SK-N-SH (cell line): Measurements from ENCODE around the gene SATB1. TPM values are rescaled to one million over a fixed set of nuclear protein-coding genes. Genes with fewer than 3 reads are reported as not detected.

Experiments
- CTCF ChIA-PET: fragments of 300-600, 350-600 bp; formaldehyde crosslinking; extraction: SDS; loops from one replicate; lab custom pipeline; 2021; lab: Yijun Ruan, JAX
- POLR2A ChIA-PET: fragments of 350-600 bp; sonication (Branson Sonifier 250); formaldehyde crosslinking; extraction: SDS; loops from one replicate; lab custom pipeline; 2020; ENCODE audit warnings: antibody characterized with exemption, inconsistent platforms; lab: Yijun Ruan, JAX
- DNase-seq: peaks from one replicate; pipeline ENCODE4 v3.0.0; 2012
- H2AFZ ChIP-seq: fragments of 200-600 bp; sonication (generic); 2 replicates; pipeline ENCODE4 v1.8.1; 2016; ENCODE audit warnings: antibody characterized with exemption, mild to moderate bottlenecking, low read depth
- H3F3A ChIP-seq: fragments of 200-600 bp; sonication (generic); replicated peaks from 2 replicates; pipeline ENCODE3; 2016; ENCODE audit warnings: antibody characterized with exemption, mild to moderate bottlenecking; ENCODE audit not compliant: insufficient read depth
- H3K27ac ChIP-seq, 2 experiments: fragments of 200-500 bp in 1 of 2; fragments of 200-600 bp in 1 of 2; sonication (Bioruptor generic) in 1 of 2; sonication (generic), shearing (Covaris generic) in 1 of 2; 2 replicates each; pipeline versions ENCODE4 v1.5.1 to v1.6.1; 2014 to 2016; ENCODE audit warnings: low read depth in 2 of 2, inconsistent platforms in 1 of 2, low read length in 1 of 2, mild to moderate bottlenecking in 1 of 2, mixed read lengths in 1 of 2
- H3K27me3 ChIP-seq: fragments of 200-600 bp; sonication (generic), shearing (Covaris generic); 2 replicates; pipeline ENCODE4 v1.6.1; 2016; ENCODE audit warnings: mixed run types; ENCODE audit not compliant: insufficient read depth
- H3K36me3 ChIP-seq, 2 experiments: fragments of 200-500 bp in 1 of 2; fragments of 200-600 bp in 1 of 2; sonication (Bioruptor generic) in 1 of 2; sonication (generic) in 1 of 2; replicated peaks in 1 of 2; 2 replicates each; pipeline versions ENCODE3 to v1.5.1; 2014 to 2016; ENCODE audit warnings: low read length in 1 of 2, mild to moderate bottlenecking in 1 of 2; ENCODE audit not compliant: insufficient read depth in 2 of 2, control insufficient read depth in 1 of 2
- H3K4me1 ChIP-seq, 2 experiments: fragments of 200-500 bp in 1 of 2; fragments of 200-600 bp in 1 of 2; sonication (Bioruptor generic) in 1 of 2; sonication (generic), shearing (Covaris generic) in 1 of 2; 2 replicates each; pipeline versions ENCODE4 v1.5.1 to v1.6.1; 2014 to 2016; ENCODE audit warnings: low read depth in 1 of 2, low read length in 1 of 2, mixed run types in 1 of 2; ENCODE audit not compliant: insufficient read depth in 2 of 2, control insufficient read depth in 1 of 2
- H3K4me2 ChIP-seq: fragments of 200-600 bp; sonication (generic), shearing (Covaris generic); 2 replicates; pipeline ENCODE4 v1.6.1; 2017; ENCODE audit warnings: mixed run types
- H3K4me3 ChIP-seq, 2 experiments: fragments of 200-500 bp in 1 of 2; fragments of 200-600 bp in 1 of 2; sonication (Bioruptor generic) in 1 of 2; sonication (generic), shearing (Covaris generic) in 1 of 2; 2 replicates each; pipeline versions ENCODE4 v1.5.1 to v1.8.1; 2014 to 2016; ENCODE audit warnings: low read depth in 2 of 2, inconsistent platforms in 1 of 2, low read length in 1 of 2, mild to moderate bottlenecking in 1 of 2, mixed read lengths in 1 of 2, moderate library complexity in 1 of 2
- H3K79me2 ChIP-seq: fragments of 200-600 bp; sonication (generic); 2 replicates; pipeline ENCODE4 v1.8.1; 2017; ENCODE audit warnings: mild to moderate bottlenecking; ENCODE audit not compliant: insufficient read depth
- H3K9ac ChIP-seq: fragments of 200-600 bp; sonication (generic); 2 replicates; pipeline ENCODE4 v1.6.1; 2017; ENCODE audit warnings: mixed run types
- H3K9me2 ChIP-seq: fragments of 200-600 bp; sonication (generic); 2 replicates; pipeline ENCODE4 v1.6.1; 2017; ENCODE audit warnings: mixed run types
- H3K9me3 ChIP-seq: fragments of 200-600 bp; sonication (generic); 2 replicates; pipeline ENCODE4 v1.6.1; 2017; ENCODE audit warnings: mixed run types, mild to moderate bottlenecking, moderate library complexity
- H4K20me1 ChIP-seq: fragments of 200-600 bp; sonication (generic); 2 replicates; pipeline ENCODE4 v1.6.1; 2017; ENCODE audit warnings: mild to moderate bottlenecking, mixed run types; ENCODE audit not compliant: insufficient read depth
- ELF1 ChIP-seq: IDR thresholded peaks from 2 replicates; pipeline ENCODE4 v1.4.0; 2012
- FOSL2 ChIP-seq: IDR thresholded peaks from 2 replicates; pipeline ENCODE4 v1.4.0; 2012; ENCODE audit warnings: low read depth, mild to moderate bottlenecking, moderate library complexity, borderline replicate concordance
- IRF3 ChIP-seq: fragments of 150-350 bp; IDR thresholded peaks from 2 replicates; pipeline ENCODE4 v1.6.1; 2016; ENCODE audit warnings: mild to moderate bottlenecking, low read depth, low read length
- JUND ChIP-seq: IDR thresholded peaks from 2 replicates; pipeline ENCODE4 v1.4.0; 2012
- MEF2A ChIP-seq: IDR thresholded peaks from 2 replicates; pipeline ENCODE4 v1.4.0; 2012; ENCODE audit warnings: low read depth, borderline replicate concordance
- RFX5 ChIP-seq: IDR thresholded peaks from 2 replicates; pipeline ENCODE4 v1.6.1; 2012; ENCODE audit warnings: mild to moderate bottlenecking, improper control_type of control experiment, low read length
- RXRA ChIP-seq: IDR thresholded peaks from 2 replicates; pipeline ENCODE4 v1.4.0; 2012; ENCODE audit warnings: low read depth, mild to moderate bottlenecking, borderline replicate concordance
- SIN3A ChIP-seq: IDR thresholded peaks from 2 replicates; pipeline ENCODE4 v1.6.1; 2012; ENCODE audit warnings: low read depth, mild to moderate bottlenecking, low read length, moderate library complexity, borderline replicate concordance
- SMC3 ChIP-seq: IDR thresholded peaks from 2 replicates; pipeline ENCODE4 v1.6.1; 2012; ENCODE audit warnings: low read depth, low read length, improper control_type of control experiment
- TEAD4 ChIP-seq: IDR thresholded peaks from 2 replicates; pipeline ENCODE4 v1.4.0; 2012; ENCODE audit warnings: mild to moderate bottlenecking, borderline replicate concordance; ENCODE audit not compliant: insufficient read depth
- USF1 ChIP-seq: IDR thresholded peaks from 2 replicates; pipeline ENCODE4 v1.4.0; 2012; ENCODE audit warnings: low read depth, borderline replicate concordance
- WGBS: methylation state at CpG from one replicate; pipeline ENCODE4 v1.1.6; 2017; ENCODE audit warnings: low lambda C conversion rate; 5-methylcytosine and 5-hydroxymethylcytosine counted together
- polyA plus RNA-seq, 3 experiments: library from polyadenylated mRNA; depleted of rRNA; stranded (reverse); fragments of >200 nt; gene quantifications; 2 replicates each; pipeline ENCODE4 v1.2.3, GENCODE V29; 2012

The SATB1 gene
- polyA plus RNA-seq, 1 of the 3 experiments (the other 2 are of a cell fraction): 8.5 TPM

- Histone ChIP-seq H3K27me3 (no peaks in the 10 kb centered on the region), H3K4me3 (no peak overlapping the region), H3K4me2 (no peak overlapping the region), H3K9me3 (no peaks in the 10 kb centered on the region), H4K20me1 (no peaks in the 10 kb centered on the region), H3K79me2 (no peaks in the 10 kb centered on the region), H2AFZ (no peak overlapping the region), H3K9me2 (no peaks in the 10 kb centered on the region), H3F3A (no peaks in the 10 kb centered on the region), H3K27ac (no peak overlapping the region), H3K36me3 (peaks cover 0 to 5% of the 10 kb centered on the region in 2 experiments), H3K9ac (no peak overlapping the region), H3K4me1 (peaks cover 0 to 6% of the 10 kb centered on the region in 2 experiments; a peak in 2 of 4 replicates)
- 84% methylated on average over 3 of the region's 3 CpGs for WGBS
- ChIA-PET CTCF (interaction anchor here (1.1 to 1.2 kb wide), 2 partner anchors 9 to 11 kb away, joined by 3 read pairs; no protein-coding TSS in a partner anchor), POLR2A (no interaction called here)
- no peak for DNase-seq
- TF ChIP-seq TEAD4 (no peak), SIN3A (no peak), JUND (no peak), IRF3 (no peak), FOSL2 (no peak), ELF1 (no peak)
Observed at GRCh38 chr3:18376682-18377081, 48.5 kb downstream of the SATB1 start.

GRCh38 chr3:18372786-18373405 lies 52.2 kb downstream of the SATB1 start:
- H3K4me3 ChIP-seq: no peak overlapping the region
- H3F3A ChIP-seq: no peaks in the 10 kb centered on the region
- ChIA-PET POLR2A (no interaction called here), CTCF (no interaction called here)
- WGBS: 66% methylated on average over 4 of the region's 4 CpGs
- no peaks in the 10 kb centered on the region for H3K27me3 ChIP-seq
- no peaks in the 10 kb centered on the region for H3K79me2 ChIP-seq
- H2AFZ ChIP-seq: no peak overlapping the region
- DNase-seq: no peak
- H3K36me3 ChIP-seq: peaks cover 0 to 5% of the 10 kb centered on the region in 2 experiments
- H3K4me2 ChIP-seq: no peak overlapping the region
- H3K9me3 ChIP-seq: no peaks in the 10 kb centered on the region
- no peaks in the 10 kb centered on the region for H4K20me1 ChIP-seq
- TF ChIP-seq RXRA (no peak), RFX5 (no peak), USF1 (no peak), SMC3 (no peak), SIN3A (no peak), MEF2A (no peak), ELF1 (no peak)
- no peak overlapping the region; a peak in 1 of 4 replicates for H3K27ac ChIP-seq
- no peaks in the 10 kb centered on the region for H3K9me2 ChIP-seq
- H3K4me1 ChIP-seq: peaks cover 0 to 20% of the 10 kb centered on the region in 2 experiments; a peak in 2 of 4 replicates
- H3K9ac ChIP-seq: no peak overlapping the region
